CD1c-positive myeloid dendritic cell (primary cell): ENCODE results near the gene BAAT.

ENCODE experiments used
- DNase-seq: peaks from one replicate; pipeline ENCODE4 v3.0.0-alpha.2; 2016; ENCODE audit errors: extremely low spot score

Gene BAAT

DNA sequence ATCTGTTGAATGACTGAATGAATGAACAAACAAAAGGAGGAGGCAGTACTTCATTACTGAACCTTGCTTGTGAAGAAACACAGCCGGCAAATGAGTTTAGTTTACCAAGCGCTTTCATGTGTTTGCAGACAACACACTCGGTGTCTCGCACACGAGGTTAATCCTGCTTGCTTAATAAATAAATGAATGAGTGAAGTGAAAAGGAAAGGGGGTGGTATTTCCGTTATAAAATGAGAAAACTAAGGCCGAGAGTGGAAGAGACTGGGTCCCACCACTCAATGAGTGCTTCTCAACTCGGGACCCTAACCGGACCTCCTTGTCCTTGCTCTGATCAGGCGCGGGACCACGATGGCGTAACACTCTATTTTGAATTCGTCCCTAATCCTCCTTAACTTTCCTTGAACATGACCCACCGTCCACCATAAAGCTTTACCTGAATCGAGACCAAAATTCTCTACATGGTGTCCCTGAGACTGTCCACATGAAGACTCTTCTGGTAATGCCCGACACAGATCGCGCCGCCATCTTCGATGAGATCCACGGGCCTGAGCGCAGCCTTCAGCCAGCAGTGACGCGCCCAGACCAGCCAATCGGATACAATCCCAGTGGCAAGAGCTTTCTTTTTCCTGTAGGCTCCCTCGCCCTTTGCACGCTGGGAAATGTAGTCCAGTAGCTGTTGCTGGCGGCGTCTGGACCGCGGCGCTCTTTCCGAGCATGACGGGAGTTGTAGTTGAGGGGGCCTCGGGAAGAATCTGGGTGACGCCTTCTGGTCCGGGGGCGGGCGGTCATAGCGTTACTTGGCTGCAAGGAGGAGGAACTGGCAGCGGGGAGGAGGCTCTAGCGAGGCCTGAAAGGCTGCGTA lies 13.5 kb upstream of the BAAT start, which contains the start of the genes MRPL50 and ZNF189:
Gene MRPL50, minus strand, starts transcription at position 551 of the 862 bp plus-strand sequence. Its CDS starts 26 bp downstream, at position 525.
Gene ZNF189, plus strand, starts transcription at position 784 of the 862 bp plus-strand sequence. CDS start 306 bp downstream, outside the sequence.
- peak; percentile 99 for DNase-seq

GRCh38 chr9:101397746-101398067 lies 12.9 kb upstream of the BAAT start:
- DNase-seq = peak; percentile 28

DNA sequence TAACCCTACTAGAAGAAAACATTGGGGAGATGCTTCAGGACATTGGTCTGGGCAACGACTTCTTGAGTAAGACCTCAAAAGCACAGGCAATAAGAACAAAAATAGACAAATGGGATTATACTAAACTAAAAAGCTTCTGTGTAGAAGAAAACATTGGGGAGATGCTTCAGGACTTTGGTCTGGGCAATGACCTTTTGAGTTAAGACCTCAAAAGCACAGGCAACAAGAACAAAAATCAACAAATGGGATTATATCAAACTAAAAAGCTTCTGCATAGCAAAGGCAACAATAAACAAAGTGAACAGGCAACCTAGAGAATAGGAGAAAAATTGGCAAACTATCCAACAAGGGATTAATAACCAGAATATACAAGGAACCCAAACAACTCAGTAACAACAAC lies 9.9 kb upstream of the BAAT start:
- no peak for DNase-seq

- DNase-seq = no peak
Measured at GRCh38 chr9:101393135-101393534, 8.3 kb upstream of the BAAT start.

DNA sequence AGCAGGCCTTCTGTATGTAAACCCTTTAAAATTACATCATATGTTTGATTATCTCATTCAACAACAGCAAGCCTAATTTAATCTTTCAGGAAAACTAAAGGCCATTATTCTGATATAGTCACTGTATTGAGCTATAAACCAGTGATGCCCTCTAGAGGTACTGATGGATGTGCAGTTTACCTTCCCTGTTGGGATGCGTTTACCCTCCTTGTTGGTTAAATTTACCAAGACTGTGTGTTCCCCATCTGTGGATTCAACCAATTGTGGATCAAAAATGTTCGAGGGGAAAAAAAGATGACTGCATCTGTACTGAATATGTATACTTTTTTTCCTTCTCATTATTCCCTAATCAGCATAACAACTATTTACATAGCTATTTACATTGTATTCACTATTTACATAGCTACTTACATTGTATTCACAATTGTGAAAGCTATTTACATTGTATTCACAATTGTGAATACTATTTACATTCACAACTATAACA lies 3.7 kb upstream of the BAAT start:
- DNase-seq = no peak

DNA sequence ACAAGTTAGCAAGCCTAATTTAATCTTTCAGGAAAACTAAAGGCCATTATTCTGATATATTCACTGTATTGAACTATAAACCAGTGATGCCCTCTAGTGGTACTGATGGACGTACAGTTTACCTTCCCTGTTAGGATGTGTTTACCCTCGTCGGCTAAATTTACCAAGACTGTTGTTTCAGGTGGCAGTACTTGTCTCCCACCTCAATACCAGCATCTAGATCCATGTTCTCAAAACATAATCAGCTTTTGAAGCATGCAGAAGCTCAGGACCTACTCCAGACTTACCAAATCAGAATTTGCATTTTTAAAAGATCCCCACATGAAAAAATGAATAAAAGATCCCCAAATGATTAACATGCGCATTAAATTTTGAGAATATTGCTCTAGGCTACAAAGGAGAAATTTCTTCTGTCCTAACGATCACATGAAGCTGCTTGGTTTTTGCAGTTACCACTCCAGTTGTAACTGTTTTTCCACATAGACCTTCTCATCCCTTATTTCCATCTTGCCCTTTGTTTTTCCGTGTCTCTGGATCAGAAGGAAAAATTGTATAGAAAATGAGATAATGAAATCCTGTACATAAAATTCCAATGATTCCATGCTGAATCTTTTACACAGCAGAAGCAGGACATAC lies 3.2 kb upstream of the BAAT start:
- DNase-seq = peak; percentile 32

- no peak for DNase-seq
Measured at GRCh38 chr9:101383361-101383760, 1.4 kb downstream of the BAAT start.

DNA sequence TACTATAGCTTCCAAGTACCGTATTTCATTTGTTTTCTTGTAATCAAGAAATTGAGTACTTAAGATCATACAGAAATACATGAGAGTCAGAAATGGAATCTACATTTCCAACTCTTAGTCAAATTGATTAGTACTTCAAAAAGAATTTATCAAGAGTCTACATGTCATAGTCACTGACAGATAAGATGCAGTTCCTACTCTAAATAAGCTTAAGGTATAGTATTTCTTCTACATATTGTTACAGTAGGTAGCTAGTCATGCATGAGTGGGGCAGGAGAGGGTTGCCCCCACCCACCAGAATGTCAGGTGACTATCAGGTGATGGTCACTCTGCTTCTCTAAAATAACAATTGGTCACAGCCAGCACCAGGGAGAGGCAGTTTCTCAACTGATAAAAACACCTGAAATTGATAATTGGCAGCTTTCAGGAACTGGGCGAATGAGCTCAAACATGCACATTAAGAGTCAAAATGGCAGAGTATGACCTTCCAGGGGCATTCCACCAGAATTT lies 2.9 kb downstream of the BAAT start:
- no peak for DNase-seq

DNA sequence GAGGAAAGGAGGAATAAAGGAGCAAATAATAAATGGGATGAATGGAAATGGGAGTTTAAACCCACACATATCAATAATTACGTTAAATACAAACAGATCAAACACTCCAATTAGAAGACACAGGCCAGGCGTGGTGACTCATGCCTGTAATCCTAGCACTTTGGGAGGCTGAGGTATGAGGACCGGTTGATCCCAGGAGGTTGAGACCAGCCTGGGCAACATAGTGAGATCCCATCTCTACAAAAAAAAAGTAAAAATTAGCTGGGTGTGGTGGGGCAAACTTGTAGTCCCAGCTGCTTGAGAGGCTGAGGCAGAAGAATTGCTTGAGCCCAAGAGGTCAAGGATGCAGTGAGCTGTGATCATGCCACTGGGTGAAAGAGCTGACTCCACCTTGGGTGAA lies 3.7 kb downstream of the BAAT start:
- DNase-seq = no peak

DNA sequence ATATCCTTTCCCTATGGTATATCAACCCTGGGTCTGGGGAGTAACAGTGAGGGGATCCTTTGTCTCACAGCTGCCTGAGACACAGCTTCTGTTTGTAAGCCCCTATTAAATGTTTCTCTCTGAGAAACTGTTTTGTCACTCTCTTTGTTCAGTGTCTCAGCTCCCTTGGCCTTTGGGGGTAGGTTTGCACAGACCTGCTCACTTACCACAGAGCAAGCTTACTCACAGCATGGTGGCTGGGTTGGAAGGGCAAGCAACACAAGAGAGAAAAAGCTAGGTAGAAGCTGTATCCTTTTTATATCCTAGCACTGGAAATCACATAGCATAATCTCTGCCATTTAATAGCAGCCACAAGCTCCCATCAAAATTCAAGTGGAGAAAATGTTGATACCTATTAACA lies 4.5 kb downstream of the BAAT start:
- no peak for DNase-seq

DNA sequence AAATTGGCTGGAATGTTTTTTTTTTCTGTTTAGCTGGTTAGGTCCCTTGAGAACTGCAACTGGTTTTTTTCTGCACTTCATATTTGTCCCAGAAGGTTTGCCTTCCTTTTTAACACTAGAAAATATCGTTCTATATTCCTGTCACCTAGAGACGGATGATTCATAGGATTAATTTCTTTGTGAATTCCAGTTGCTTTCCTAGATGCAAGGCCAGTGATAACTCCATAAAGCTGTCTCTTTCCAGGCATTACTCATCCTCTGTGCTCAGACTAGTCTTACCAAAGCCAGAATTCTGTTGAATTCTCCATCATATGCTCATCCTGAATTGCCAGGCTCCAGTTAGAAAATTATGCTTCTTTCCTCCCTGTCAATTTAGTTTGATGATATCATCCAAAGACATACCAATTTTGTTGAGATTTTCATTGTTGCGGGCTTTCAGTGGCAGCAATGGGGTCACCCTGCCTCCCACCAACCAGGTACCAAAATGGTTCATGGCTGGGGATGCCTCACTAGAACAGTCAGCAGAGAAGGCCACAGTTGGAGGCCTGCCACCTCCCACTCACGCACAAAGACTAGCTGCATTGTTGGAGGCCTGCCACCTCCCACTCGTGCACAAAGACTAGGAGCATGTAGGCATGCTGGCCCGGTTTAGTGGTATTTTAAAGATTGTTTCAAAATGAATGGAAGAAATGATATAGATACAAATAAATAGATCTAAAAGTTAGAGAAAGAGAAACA lies 8.5 kb downstream of the BAAT start:
- DNase-seq = no peak

GRCh38 chr9:101375546-101375945 lies 9.3 kb downstream of the BAAT start:
- DNase-seq = no peak

DNA sequence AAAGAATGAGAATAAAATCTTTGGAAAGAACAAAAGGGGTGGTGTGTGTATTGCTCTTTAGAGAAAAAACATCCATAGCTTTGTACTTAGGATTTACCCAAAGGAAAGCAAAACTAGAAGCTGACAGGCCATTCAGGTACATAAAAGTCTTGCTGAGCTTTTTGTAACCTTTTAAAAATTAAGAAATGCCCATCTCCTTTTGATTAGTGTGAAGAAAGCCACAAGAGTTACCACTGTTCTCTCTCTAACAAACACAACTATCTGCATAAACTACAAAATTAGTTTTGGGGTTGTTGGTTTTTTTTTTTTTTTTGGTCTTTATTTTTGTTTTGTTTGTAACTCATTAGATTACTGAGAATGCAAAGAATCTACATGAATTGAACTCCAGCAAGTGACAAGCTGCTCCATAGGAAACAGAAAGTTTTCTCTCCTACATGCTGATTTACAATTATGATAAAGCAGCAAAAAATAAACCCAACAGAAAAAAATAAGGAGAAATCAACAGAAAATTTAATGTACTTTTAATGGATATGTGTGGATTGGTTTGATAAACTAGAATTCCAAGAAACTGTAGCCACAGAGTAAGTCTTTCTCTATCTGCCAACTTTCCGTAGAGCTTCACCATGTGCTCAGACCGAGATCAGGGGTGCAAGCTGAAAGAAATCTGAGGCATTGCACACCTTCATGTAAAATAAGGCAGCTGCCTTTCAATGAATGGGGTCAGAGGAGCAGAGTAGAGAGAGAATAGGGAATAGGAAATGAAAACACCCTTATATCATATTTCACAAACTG lies 12.3 kb downstream of the BAAT start:
- no peak for DNase-seq

DNA sequence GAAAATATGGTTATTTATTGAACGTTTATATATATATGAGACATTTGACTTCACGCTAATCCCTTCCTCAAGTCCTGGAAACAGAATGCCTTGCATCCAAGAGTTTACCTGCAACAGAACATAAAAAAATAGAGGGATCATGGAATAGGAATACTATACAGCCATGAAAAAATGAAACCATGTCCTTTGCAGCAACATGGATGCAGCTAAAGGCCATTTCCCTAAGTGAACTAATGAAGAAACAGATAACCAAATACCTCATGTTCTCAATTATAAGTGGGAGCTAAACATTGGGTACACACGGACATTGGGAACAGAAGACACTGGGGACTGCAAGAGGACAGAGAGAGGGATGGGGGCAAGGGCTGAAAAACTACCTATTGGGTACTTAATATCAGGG lies 13.0 kb downstream of the BAAT start:
- DNase-seq = no peak

- DNase-seq = no peak
Measured at GRCh38 chr9:101369884-101370531, 14.8 kb downstream of the BAAT start.

DNA sequence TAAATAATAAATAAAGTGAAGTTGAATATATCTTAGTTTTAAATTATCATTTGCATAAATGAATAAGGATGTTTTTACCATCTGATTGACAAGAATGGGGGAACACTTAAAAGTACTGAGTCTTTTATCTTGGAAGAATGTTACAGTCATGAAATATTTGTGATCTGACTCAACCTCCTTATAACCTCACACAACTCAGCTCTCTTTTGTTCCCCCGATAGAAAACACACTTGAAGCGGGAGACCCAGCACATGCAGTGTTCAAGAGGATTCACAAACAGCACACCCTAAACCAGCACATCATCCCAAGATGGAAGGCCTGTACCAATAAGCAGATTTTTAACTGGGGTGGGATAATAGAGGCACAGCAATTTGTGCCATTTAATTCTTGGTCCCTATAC lies 15.5 kb downstream of the BAAT start:
- no peak for DNase-seq

GRCh38 chr9:101367323-101367722 lies 17.5 kb downstream of the BAAT start:
- no peak for DNase-seq

DNA sequence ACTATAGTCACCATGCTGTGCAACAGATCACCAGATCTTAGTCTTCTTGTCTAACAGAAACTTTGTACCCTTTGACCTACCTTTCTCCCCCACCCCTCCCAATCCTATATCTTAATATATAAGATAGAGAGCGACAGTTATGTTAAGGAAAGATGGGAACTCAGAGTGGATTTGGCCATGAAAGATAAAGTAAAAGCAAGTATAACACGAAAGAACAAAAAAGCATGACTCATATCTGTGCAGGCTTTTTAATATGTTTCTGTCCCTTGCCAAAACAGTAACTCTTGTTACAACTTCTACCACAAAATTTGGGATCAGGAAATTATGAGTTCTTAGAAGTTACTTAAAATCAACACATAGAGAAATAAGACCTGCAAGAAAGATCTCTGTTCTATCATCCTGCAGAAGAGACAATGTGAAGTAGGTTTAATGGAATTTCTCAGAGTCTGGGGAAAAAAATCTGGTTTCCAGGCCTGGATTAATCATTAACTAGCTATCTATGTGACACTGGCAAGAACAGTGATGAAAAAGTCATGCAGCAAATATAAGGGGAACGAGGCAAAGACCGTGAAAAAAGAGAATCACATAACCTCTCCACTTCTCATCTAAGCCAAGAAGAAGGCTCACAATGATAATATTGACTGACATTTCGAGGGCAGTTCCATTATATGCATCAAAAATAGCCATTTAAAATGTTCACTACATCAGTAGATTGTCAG lies 18.6 kb downstream of the BAAT start:
- DNase-seq = no peak

DNA sequence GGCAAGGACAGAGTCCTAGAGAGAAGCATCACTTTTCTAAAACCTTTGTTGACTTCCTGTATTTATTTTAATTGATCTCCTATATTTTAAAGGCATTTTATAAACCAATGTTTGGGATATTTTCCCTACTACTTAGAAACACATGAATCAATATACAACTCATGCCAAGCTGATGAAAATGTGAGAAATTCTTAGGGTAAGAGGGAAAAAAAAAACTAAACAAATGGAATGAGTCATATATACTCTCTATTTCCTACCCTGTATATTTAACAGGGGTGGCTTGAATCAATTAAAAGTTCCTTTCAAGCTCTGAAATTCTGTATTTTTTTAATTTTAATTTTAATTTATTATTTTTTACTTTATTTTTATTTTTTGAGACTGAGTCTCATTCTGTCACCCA lies 19.6 kb downstream of the BAAT start:
- DNase-seq = no peak

DNA sequence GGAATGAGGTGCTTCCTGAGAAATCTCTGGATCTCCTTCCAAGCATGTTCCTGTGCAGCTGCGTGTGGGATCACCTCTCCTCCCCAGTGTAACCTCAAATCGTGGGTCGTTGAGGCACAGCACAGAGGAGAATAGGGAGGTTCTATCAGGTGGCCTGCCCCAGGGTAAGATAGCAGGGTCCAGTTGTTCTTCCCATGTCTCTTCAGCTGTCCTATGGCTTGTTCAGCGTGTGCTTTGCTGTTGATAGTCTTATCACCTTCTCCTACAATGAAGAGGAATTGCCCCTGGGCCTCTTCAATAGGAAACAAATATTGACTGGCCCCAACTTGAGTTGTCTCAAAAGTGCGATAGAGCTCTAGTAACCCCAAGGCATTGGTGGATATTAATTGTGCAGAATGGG lies 22.4 kb downstream of the BAAT start:
- DNase-seq = no peak
